Type B pancreatic cell (in vitro differentiated cells): ENCODE results near the gene CAP1. TPM values are rescaled to one million over a fixed set of nuclear protein-coding genes. Genes with fewer than 3 reads are reported as not detected.

Source experiments
- DNase-seq: peaks from one replicate; pipeline ENCODE4 v3.0.0; 2021; ENCODE audit warnings: mixed read lengths; ENCODE audit not compliant: unreplicated experiment; ENCODE audit errors: extremely low spot score
- H3K27ac Mint-ChIP-seq: 2 replicates; pipeline ENCODE4 v1.8.0; 2021; ENCODE audit warnings: mild to moderate bottlenecking, mixed read lengths
- H3K27me3 Mint-ChIP-seq: 2 replicates; pipeline ENCODE4 v1.8.0; 2021; ENCODE audit warnings: mixed read lengths
- H3K36me3 Mint-ChIP-seq: 2 replicates; pipeline ENCODE4 v1.8.0; 2021; ENCODE audit warnings: mixed read lengths
- H3K4me1 Mint-ChIP-seq: one replicate; pipeline ENCODE4 v1.8.0; 2021; ENCODE audit warnings: mixed read lengths; ENCODE audit not compliant: unreplicated experiment
- H3K4me3 Mint-ChIP-seq: 2 replicates; pipeline ENCODE4 v1.8.0; 2021; ENCODE audit warnings: mild to moderate bottlenecking, mixed read lengths
- H3K9me3 Mint-ChIP-seq: 2 replicates; pipeline ENCODE4 v1.8.0; 2021; ENCODE audit warnings: mixed read lengths
- CTCF ChIP-seq: fragments of 200-600 bp; sonication (generic); conservative IDR thresholded peaks from 2 replicates; pipeline ENCODE4 v1.5.0; 2021; ENCODE audit warnings: antibody characterized with exemption, mild to moderate bottlenecking
- total RNA-seq: library from RNA; stranded (reverse); gene quantifications from 2 replicates; pipeline ENCODE4 v1.2.1, GENCODE V29; 2021; ENCODE audit warnings: low replicate concordance

The CAP1 gene
- total RNA-seq, 1 donor from 2014 or later: 210 TPM

GRCh38 chr1:40014812-40015594 is 25.5 kb upstream of the CAP1 start:
- Mint-ChIP-seq H3K27ac (no peak overlapping the region), H3K9me3 (no peaks in the 10 kb centered on the region), H3K27me3 (peaks cover 17% of the 10 kb centered on the region), H3K4me1 (no peaks in the 10 kb centered on the region), H3K36me3 (no peaks in the 10 kb centered on the region), H3K4me3 (no peak overlapping the region)
- no peak for DNase-seq
- TF ChIP-seq CTCF: no peak

- Mint-ChIP-seq H3K4me3 (no peak overlapping the region), H3K27ac (no peak overlapping the region), H3K27me3 (peaks cover 15% of the 10 kb centered on the region), H3K4me1 (no peaks in the 10 kb centered on the region), H3K9me3 (no peaks in the 10 kb centered on the region), H3K36me3 (no peaks in the 10 kb centered on the region)
- TF ChIP-seq CTCF: no peak
- no peak for DNase-seq
Observed at GRCh38 chr1:40017951-40018575, 22.5 kb upstream of the CAP1 start.

- Mint-ChIP-seq H3K4me1 (no peaks in the 10 kb centered on the region), H3K36me3 (no peaks in the 10 kb centered on the region), H3K27ac (no peak overlapping the region), H3K27me3 (peaks cover 14% of the 10 kb centered on the region), H3K9me3 (no peaks in the 10 kb centered on the region), H3K4me3 (no peak overlapping the region)
- no peak for TF ChIP-seq CTCF
- DNase-seq: no peak
Observed at GRCh38 chr1:40020447-40021085, 20.0 kb upstream of the CAP1 start.

GRCh38 chr1:40023379-40023944 is 17.1 kb upstream of the CAP1 start:
- Mint-ChIP-seq H3K4me1 (no peaks in the 10 kb centered on the region), H3K27me3 (peaks cover 15% of the 10 kb centered on the region), H3K4me3 (no peak overlapping the region), H3K27ac (no peak overlapping the region), H3K36me3 (no peaks in the 10 kb centered on the region), H3K9me3 (no peaks in the 10 kb centered on the region)
- no peak for TF ChIP-seq CTCF
- DNase-seq: no peak

GRCh38 chr1:40024671-40025070 is 15.9 kb upstream of the CAP1 start:
- no peak overlapping the region for H3K4me3 Mint-ChIP-seq
- peaks cover 15% of the 10 kb centered on the region for H3K27me3 Mint-ChIP-seq
- no peaks in the 10 kb centered on the region for H3K36me3 Mint-ChIP-seq
- H3K27ac Mint-ChIP-seq: no peak overlapping the region
- H3K4me1 Mint-ChIP-seq: no peaks in the 10 kb centered on the region
- no peak for TF ChIP-seq CTCF
- H3K9me3 Mint-ChIP-seq: no peaks in the 10 kb centered on the region
- no peak for DNase-seq
